CD4-positive, alpha-beta T cell treated with Interleukin-1 beta for 1 hour (primary cell): ENCODE results near the gene LRP4.
"Not testable (repeated sequence)": the region's sequence is repeated elsewhere in the genome, so short reads cannot be mapped to it uniquely, and the experiment has no call there.

Source experiments
- DNase-seq, 2 donors: peaks; one replicate each; pipeline ENCODE4 v3.0.0-alpha.2; 2020 to 2022

Gene LRP4, protein sequence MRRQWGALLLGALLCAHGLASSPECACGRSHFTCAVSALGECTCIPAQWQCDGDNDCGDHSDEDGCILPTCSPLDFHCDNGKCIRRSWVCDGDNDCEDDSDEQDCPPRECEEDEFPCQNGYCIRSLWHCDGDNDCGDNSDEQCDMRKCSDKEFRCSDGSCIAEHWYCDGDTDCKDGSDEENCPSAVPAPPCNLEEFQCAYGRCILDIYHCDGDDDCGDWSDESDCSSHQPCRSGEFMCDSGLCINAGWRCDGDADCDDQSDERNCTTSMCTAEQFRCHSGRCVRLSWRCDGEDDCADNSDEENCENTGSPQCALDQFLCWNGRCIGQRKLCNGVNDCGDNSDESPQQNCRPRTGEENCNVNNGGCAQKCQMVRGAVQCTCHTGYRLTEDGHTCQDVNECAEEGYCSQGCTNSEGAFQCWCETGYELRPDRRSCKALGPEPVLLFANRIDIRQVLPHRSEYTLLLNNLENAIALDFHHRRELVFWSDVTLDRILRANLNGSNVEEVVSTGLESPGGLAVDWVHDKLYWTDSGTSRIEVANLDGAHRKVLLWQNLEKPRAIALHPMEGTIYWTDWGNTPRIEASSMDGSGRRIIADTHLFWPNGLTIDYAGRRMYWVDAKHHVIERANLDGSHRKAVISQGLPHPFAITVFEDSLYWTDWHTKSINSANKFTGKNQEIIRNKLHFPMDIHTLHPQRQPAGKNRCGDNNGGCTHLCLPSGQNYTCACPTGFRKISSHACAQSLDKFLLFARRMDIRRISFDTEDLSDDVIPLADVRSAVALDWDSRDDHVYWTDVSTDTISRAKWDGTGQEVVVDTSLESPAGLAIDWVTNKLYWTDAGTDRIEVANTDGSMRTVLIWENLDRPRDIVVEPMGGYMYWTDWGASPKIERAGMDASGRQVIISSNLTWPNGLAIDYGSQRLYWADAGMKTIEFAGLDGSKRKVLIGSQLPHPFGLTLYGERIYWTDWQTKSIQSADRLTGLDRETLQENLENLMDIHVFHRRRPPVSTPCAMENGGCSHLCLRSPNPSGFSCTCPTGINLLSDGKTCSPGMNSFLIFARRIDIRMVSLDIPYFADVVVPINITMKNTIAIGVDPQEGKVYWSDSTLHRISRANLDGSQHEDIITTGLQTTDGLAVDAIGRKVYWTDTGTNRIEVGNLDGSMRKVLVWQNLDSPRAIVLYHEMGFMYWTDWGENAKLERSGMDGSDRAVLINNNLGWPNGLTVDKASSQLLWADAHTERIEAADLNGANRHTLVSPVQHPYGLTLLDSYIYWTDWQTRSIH (N-terminal part only)

DNA sequence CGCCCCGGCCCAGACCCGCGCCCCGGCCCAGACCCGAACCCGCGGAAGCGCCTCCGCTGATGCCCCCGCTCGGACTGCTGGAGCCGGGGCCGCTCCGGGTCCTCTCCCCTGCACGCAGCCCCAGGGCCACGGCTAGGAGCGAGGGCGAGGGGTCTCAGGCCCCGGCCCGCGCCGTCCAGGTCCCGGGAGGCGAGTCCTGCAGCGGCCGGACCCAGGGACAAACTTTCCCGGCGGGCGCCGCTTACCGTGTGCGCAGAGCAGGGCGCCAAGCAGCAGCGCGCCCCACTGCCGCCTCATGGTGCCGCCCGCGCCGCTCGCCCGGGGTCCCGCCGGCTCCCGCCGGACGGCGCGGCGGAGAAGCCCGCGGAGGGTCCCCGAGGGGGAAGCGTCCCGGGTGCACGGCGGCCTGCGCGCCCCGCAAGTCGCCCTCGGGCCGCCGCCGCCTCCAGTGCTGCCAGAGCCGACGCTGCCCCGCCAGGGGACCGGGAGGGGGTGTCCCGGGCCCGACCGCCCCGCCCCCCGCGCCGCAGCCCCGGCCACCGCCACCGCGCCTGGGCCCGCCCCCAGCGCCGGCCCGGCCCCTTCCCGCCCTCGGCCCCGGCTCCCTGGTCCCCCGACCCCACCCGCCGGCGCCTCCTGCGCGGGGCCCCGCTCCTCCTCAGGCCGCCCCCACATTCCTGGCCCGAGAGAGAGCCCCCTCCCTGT lies at the start of gene LRP4:
TSS of gene LRP4 (minus strand) at position 468 of the 705 bp plus-strand sequence. CDS start at position 297, 171 bp downstream.
- peak; percentile 24 to 35 for DNase-seq

DNA sequence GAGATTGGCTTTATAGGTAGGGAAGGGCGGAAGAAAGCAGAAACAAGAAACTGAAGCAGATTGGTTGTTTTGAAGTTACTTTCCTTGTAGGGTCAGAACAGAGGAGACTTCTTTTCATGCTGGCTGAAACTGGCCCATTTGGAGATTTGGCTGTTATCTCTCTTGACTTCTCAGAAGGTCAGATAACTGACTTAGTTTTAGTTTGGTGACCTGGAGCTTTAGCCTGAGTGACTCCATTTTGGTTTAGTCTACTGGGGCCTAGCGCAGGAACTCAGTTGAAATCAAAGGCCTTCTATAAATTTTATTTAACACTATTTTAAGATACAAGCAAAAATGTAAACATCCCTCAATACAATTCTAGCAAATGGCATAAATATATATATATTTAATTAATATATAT lies 49.6 kb upstream of the LRP4 start:
- DNase-seq: no peak

DNA sequence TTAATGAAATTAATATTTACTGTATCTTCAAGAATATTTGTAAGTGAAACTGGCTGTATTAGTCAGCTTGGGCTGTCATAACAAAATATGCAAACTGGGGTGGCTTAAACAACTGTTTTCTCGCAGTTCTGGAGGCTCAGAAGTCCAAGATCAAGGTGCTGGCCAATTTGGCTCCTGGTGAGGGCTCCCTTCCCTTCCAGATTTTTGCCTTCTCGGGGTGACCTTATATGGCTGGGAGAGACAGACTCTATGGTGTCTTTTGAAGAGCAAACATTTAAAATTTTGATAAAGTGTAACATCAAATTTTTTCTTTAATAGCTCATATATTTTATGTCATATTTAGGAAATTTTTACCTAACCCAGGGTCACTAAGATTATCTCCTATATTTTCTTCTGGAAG lies 48.4 kb upstream of the LRP4 start:
- no peak for DNase-seq

DNA sequence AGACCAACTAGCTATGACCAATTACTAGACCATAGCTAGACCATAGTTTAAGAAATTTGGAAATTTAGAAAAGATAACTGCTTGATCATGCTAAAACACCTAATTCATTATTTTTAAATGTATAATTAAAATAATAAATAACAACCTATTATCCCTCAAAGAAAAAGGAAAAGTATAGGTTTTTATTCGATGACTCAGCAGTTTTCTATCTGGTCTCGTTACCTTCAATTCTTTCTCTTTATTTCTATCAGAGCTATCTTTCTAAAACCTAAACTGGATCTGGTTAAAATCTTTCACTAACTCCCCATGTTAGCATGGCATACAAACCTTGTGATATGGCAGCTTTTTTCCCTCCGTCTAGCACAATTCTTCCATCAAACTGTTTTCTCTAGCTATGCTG lies 45.5 kb upstream of the LRP4 start:
- DNase-seq: no peak

DNA sequence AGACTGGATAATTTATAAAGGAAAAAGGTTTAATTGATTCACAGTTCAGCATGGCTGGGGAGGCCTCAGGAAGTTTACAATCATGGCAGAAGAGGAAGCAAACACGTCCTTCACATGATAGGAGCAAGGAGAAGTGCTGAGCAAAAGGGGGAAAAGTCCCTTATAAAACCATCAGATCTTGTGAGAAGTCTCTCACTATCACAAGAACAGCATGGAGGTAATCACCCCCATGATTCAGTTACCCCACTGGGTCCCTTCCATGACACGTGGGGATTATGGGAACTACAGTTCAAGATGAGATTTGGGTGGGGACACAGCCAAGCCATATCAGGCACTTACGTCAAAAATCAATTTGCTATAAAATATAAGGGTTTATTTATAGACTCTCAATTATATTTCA lies 43.5 kb upstream of the LRP4 start:
- not testable (repeated sequence) for DNase-seq

DNA sequence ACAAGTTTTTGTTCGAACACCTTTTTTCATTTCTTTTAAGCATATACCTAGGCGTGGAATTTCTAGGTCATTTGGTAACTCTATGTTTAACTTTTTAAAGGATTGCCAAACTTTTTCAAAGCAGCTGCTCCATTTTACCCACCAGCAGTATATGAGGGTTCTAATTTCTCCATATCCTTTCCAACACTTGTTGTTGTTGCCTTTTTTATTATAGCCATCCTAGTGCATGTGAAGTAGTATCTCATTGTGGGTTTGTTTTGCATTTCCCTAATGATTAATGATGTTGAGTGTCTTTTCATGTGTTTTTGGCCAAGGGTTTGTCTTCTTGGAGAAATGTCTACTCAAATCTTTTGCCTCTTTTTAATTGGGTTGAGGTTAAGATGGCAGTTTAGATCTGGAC lies 42.7 kb upstream of the LRP4 start:
- no peak for DNase-seq

DNA sequence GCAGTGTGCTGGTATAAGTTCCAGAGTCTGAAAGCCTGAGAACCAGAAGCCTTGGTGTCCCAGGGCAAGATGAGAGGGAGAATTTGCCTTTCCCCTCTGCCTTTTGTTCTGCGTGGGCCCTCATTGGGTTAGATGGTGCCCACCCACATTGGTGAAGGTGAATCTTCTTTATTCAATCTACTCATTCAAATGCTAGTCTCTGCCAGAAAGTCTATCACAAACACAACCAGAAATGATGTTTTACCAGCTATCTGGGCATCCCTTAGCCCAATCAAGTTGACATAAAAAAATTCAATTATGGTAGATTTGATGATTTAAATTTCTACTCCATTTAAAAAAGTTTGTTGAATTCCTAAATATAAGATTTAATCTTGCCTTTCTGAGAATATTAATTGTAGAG lies 40.4 kb upstream of the LRP4 start:
- DNase-seq: no peak

DNA sequence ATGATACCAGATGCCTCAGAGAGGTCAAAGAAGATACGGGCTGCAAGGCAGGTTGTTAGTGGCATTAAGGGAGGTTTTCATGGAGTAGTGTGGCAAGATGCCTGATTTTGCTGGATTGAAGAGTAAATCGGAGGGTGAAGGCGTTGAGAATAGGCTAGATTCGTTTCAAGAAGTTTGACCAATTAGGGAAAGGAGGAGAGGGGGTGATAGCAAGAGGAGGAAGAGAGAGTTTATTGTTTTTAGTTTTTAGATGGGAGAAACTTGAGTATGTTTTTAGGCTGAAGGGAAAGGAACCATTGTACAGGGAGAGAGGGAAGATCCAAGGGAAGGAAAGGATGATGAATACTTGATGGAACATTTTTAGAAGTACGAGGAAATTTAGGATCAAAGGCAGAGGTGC lies 34.7 kb upstream of the LRP4 start:
- no peak for DNase-seq

DNA sequence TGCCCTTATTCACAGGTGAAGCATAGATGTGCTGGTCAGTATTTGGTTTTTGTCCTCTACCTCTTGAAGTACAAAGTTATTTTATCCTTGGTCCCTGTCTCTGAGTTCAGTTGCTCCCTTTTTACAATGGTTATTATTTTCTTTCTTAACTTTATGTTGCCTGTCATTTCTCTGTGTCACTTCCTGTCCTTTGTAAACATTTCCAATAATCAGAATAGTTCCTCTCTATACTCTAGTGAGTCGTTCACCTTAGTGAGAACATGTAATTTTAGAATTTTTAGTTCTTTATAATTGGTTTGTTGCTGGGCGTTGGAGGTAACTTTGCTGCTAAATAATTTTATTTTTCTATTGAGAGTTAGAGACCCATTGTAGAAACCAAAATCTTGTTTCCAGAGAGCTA lies 34.2 kb upstream of the LRP4 start:
- DNase-seq: no peak

DNA sequence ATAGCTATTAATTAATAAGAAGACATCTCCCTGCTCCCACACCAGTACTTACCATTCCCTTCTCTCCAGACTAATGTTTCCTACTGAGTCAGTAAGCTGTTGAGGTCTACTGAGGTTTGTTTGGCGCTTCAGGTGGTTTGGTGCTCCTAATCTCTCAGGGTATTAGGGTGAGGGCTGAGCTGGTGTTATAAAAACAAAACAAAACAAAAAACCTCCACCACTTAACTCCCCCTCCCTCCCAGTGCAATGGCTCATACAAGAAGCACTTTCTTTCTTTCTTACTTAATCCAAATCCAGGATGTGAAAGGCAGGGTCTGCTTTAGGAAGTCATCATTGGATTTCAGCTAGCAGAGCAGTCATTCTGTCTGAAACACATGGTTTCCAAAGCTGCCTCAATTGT lies 33.5 kb upstream of the LRP4 start:
- DNase-seq: no peak

DNA sequence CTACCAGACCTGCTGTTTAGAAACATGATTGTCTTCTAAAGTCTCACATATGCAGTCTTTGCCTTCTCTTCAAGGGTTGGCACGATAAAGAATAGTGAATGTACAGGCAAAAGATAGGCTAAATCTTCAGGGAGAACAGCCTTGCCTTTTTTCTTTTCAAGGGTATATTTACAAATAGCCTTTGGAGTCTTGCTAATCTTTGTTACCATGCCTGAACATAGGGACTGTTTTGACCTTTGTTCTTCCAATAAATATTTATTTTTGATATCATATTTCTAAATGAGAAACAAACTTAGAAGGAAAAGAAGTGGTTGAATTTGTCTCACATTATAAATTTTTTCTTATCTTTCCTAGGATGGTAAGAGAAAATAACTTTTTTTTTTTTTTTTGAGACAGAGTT lies 30.9 kb upstream of the LRP4 start:
- no peak for DNase-seq

DNA sequence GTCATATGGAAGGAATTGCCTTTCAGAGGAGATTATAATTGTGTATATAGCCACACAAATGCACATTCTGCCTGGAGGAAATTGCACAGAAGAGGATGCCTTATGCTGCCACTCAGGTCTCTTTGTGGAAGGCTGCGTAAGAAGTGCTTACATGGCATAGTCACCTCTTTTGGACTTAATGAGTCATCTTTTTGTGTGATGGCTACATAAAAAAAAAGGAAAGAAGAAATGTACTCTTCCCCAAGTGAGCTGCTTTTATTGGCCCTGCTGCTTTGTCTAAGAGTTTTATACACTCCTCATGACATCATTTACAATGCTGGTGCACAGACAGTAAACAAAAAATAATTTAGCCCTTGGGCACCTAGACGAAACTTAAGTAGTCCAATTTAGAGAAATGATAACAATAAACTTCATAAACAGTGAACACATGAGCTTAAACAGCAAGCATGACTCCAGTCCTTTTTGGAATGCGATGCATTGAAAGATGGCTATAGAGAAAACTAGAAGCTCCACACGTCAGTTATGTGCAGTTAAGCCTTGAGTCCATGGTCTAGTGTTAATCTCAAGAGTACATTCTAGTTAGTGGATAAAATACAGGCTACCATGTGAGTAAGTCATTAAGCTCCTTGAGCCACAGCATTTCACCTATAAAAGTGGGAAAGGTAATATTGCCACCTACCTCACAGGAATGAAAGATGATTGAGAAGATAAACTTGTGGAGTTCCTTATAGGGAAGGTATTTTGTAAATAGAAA lies 30.2 kb upstream of the LRP4 start:
- DNase-seq: no peak

DNA sequence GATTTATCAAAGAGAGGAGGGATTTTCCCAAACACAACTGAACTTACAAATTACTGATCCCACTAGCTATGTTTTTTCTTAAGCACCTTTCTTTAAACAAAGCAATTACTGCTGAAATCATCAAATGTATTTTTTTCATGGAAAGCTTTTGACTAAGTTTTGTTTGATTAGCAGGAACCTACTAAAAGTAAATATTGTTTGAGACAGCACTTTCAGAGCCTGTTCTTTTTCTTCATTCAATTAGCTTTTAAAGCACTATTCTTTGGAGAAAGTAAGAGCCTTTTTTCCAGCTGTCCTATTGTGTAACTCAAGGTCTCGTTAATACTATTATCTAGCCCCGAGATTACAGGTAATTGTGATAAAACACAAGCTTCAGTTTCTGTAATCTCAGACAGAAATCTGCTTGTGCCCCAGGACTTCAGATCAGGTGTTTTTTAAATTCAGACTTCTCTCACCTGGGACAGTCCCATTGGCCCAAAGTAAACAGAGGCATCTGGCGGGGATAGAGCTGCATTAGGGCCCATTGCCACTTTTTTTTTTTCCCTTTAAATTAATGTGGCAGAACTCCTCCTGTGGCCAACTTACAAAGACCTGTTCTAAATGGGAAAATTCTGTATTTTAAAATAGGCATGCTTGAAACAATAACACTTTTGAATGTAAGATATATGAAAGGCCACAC lies 29.2 kb upstream of the LRP4 start:
- DNase-seq: no peak

DNA sequence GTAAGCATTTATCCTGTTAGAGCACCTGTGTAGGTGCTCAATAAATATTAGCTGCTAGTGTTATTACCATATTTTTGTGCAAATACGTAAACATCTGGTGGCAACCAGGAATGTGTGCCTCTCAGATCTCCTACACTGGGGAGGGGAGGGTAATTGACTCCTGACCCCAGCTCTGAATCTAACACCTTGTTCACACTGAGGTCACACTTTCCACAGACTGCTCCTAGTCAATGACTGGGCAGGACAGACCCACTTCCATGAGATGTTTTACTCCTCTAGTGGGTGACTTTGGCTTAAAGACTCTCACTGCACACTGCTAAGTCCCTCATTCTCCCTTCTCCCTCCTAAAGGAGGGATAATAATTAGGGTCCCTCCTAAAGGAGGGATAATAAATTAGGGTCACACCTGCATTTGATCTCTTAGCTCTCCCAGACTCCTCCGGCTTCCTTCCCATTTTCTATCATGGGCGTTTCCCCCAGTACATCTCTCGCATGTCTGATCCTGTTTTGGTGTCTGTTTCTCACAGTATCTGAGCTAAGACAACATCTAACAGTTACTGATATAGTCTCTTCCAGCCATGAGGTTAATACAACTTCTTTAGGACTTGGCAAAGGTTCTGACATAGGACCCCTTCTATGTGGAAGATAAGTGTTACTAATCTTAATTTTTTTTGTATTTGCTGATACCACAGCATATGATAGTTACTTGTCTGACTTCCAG lies 26.2 kb upstream of the LRP4 start:
- no peak for DNase-seq

DNA sequence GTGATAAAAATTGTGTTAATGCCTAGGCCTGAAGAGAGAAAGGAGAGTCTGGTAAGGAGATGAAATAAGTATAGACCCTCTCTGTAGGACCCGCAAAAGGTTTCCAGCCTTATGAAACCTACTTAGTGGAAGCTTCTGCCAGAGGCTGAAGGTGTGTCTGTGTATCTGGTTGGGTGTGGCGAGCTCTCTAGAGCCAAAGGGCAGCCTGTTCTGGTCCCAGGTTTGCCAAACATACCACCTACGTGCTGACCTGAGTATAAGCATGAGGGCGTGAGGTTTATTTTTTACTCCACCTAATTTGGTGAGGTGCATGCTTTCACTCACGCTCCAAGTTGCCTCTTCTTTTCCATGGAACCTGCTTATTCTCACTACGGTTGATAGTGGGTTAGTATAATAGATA lies 23.8 kb upstream of the LRP4 start:
- no peak for DNase-seq

DNA sequence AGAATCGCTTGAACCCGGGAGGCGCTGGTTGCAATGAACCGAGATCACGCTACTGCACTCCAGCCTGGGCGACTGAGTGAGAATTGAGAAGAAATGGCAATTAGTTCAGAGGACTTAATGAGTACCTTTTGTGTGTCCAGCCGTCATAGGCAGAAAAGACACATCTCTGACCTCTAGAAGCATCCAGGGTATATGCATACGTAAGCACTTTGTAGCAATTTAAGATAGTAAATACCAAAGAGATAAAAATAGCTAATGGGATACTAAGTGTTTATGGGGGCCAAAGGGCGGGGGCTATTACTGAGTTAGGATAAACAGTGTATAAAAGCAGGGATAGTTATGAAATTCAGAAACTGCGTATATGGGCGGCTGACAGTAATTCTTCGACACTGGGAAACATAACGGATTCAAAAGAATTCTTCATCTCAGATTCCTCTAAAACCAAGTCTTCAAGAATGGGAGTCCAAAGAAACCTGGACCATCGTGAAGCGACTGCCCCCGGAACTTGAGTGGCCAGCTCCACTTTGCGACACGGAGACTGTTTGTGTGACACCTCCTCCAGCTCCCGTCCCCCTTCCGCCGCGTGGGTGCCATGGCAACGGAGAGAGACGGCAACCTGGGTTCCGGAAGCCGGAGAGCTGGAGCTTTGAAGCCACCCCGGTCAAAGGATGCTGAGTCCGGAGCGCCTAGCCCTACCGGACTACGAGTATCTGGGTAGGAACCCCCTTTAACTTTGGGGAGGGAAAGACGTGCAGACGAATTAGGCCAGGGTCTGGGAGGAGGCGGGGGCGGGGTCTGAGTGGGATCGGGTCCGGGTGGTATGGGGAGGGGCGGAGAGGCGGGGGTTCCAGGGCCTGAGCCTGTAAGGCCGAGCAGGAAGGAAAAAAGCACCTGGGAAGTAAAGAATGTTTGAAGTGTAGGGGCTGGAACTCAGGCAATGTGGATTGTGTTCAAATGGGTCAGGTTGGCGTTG lies 18.1 kb upstream of the LRP4 start, which contains the start of gene CSTPP1:
TSS of gene CSTPP1 (plus strand) at position 624 of the 973 bp plus-strand sequence. CDS start at position 669, 45 bp downstream.
- DNase-seq: peak; percentile 91

DNA sequence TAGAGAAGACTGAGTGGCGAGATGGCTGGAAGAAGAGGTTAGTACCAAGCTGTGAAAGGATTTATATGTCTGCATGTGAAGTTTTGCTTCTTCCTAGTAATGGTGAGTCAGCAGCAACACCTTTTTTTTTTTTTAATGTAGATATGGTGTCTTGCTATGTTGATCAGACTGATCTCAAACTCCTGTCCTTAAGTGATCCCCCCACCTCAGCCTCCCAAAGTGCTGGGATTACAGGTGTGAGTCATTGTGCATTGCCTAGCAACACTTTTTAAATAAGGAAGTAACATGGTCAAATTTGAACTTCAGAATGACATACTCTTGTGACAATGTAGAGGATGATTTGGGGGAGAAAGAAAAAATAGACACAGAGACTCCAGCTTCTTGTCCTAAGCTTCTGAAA lies 11.7 kb upstream of the LRP4 start:
- no peak for DNase-seq

DNA sequence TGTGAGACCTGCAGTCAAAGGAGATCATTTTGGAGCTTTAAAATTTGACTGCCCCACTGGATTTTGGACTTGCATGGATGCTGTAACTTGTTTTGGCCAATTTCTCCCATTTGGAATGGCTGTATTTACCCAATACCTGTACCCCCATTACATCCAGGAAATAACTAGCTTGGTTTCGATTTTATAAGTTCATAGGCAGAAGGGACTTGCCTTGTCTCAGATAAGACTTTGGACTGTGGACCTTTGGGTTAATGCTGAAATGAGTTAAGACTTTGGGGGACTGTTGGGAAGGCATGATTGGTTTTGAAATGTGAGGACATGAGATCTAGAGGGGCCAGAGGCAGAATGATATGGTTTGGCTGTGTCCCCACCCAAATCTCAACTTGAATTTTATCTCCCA lies 10.4 kb upstream of the LRP4 start:
- DNase-seq: not testable (repeated sequence)

DNA sequence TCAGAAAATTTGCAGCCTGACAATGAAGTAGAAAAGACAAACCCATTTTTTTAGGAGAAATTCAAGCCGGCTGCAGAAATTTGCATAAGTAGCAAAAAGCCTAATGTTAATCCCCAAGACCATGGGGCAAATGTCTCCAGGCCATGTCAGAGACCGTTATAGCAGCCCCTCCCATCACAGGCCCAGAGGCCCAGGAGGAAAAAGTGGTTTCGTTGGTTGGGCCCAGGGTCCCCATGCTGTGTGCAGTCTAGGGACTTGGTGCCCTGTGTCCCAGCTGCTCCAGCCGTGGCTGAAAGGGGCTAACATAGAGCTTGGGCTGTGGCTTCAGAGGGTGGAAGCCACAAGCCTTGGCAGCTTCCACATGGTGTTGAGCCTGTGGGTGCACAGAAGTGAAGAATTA lies 9.6 kb upstream of the LRP4 start:
- not testable (repeated sequence) for DNase-seq
